Measurements from ENCODE around the gene SEMA5A. TPM values are rescaled to one million over a fixed set of nuclear protein-coding genes. Genes with fewer than 3 reads are reported as not detected.

SEMA5A gene
- total RNA-seq, 1 experiment from 2014 or later: 34.3 TPM

DNA sequence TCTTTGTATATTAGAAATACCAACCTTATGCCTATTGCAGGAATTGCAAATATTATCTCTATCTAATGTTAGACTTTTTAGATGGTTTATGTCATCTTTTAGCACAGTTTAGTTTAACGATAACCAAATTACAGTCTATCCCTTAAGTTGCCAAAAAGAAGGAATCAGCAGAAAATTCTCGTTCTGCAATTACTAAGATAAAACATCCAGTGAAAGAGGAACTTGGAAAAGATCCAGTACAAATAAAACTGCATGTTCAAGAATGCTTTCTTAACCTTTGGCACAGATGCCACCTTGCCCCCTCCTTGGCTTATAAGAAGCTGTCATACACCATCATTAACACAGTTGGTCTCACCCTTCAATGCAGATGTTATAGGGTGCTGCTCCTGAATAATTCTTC, 124.0 kb downstream of the SEMA5A start:
- Mint-ChIP-seq H3K4me1 (ENCODE audit: low read depth, unreplicated experiment) (no peaks in the 10 kb centered on the region), H3K27ac (ENCODE audit: unreplicated experiment) (no peak overlapping the region), H3K4me3 (ENCODE audit: unreplicated experiment) (no peak overlapping the region), H3K36me3 (ENCODE audit: insufficient read depth, unreplicated experiment) (peaks cover 6% of the 10 kb centered on the region), H3K9me3 (ENCODE audit: unreplicated experiment) (peaks cover 10% of the 10 kb centered on the region), H3K27me3 (ENCODE audit: insufficient read depth, unreplicated experiment) (no peaks in the 10 kb centered on the region)
- Histone ChIP-seq H3K27me3 (replicated peaks; ENCODE audit: control insufficient read depth, insufficient read depth, low read length) (no peaks in the 10 kb centered on the region), H3K36me3 (ENCODE audit: control insufficient read depth, insufficient read depth, low read length) (no peaks in the 10 kb centered on the region), H3K4me3 (ENCODE audit: low read depth, low read length) (no peak overlapping the region), H3K4me1 (no peaks in the 10 kb centered on the region), H3K9me3 (no peaks in the 10 kb centered on the region)
- intact Hi-C loops (cut with micrococcal nuclease; ENCODE audit: unreplicated experiment): no loop called here
- TF ChIP-seq, protein P1, sequence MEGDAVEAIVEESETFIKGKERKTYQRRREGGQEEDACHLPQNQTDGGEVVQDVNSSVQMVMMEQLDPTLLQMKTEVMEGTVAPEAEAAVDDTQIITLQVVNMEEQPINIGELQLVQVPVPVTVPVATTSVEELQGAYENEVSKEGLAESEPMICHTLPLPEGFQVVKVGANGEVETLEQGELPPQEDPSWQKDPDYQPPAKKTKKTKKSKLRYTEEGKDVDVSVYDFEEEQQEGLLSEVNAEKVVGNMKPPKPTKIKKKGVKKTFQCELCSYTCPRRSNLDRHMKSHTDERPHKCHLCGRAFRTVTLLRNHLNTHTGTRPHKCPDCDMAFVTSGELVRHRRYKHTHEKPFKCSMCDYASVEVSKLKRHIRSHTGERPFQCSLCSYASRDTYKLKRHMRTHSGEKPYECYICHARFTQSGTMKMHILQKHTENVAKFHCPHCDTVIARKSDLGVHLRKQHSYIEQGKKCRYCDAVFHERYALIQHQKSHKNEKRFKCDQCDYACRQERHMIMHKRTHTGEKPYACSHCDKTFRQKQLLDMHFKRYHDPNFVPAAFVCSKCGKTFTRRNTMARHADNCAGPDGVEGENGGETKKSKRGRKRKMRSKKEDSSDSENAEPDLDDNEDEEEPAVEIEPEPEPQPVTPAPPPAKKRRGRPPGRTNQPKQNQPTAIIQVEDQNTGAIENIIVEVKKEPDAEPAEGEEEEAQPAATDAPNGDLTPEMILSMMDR (IDR thresholded peaks at IDR 0.05; ENCODE audit: insufficient read depth in 1 of 2, low read depth in 1 of 2, low read length in 1 of 2, severe bottlenecking in 1 of 2, unreplicated experiment in 1 of 2): no peak
- DNase-seq: no peak
- POLR2A ChIA-PET: no interaction called here
- no TSS peak for BruUV-seq (replicated peaks)
- CTCF ChIA-PET: no interaction called here

DNA sequence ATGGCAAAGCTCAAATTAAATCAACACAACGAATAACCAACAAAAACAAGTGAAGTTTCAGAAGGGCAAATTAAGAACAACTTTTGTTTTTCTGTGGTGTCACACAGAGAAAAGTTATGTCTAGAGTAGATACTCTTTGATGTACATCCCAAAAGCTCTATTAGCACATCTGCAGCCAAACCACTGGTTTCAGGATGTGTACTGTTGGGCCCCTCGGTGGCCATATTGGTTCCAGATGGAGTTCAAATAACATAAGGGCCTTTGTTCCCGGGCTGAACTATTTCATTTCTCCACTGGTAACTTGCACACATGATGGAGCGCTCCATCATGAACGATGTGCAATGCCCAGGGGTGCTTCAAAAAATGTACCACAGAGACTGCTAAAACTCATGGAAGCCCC, 126.1 kb downstream of the SEMA5A start:
- intact Hi-C loops (cut with micrococcal nuclease; ENCODE audit: unreplicated experiment): no loop called here
- Mint-ChIP-seq H3K27ac (ENCODE audit: unreplicated experiment) (no peak overlapping the region), H3K4me1 (ENCODE audit: low read depth, unreplicated experiment) (no peaks in the 10 kb centered on the region), H3K9me3 (ENCODE audit: unreplicated experiment) (peaks cover 10% of the 10 kb centered on the region), H3K4me3 (ENCODE audit: unreplicated experiment) (no peak overlapping the region), H3K27me3 (ENCODE audit: insufficient read depth, unreplicated experiment) (no peaks in the 10 kb centered on the region), H3K36me3 (ENCODE audit: insufficient read depth, unreplicated experiment) (peaks cover 6% of the 10 kb centered on the region)
- no peak for DNase-seq
- no peaks in the 10 kb centered on the region for H3K27me3 ChIP-seq (replicated peaks; ENCODE audit: control insufficient read depth, insufficient read depth, low read length)
- ChIA-PET CTCF (no interaction called here), POLR2A (no interaction called here)
- H3K4me3 ChIP-seq (ENCODE audit: low read depth, low read length): no peak overlapping the region
- H3K9me3 ChIP-seq: no peaks in the 10 kb centered on the region
- no peaks in the 10 kb centered on the region for H3K36me3 ChIP-seq (ENCODE audit: control insufficient read depth, insufficient read depth, low read length)
- TF ChIP-seq, protein P1 (IDR thresholded peaks at IDR 0.05; ENCODE audit: insufficient read depth in 1 of 2, low read depth in 1 of 2, low read length in 1 of 2, severe bottlenecking in 1 of 2, unreplicated experiment in 1 of 2): no peak
- no TSS peak for BruUV-seq (replicated peaks)
- H3K4me1 ChIP-seq: no peaks in the 10 kb centered on the region

- TF ChIP-seq, protein P1 (IDR thresholded peaks at IDR 0.05; ENCODE audit: insufficient read depth in 1 of 2, low read depth in 1 of 2, low read length in 1 of 2, severe bottlenecking in 1 of 2, unreplicated experiment in 1 of 2): no peak
- Mint-ChIP-seq H3K27ac (ENCODE audit: unreplicated experiment) (no peak overlapping the region), H3K9me3 (ENCODE audit: unreplicated experiment) (peaks cover 10% of the 10 kb centered on the region), H3K36me3 (ENCODE audit: insufficient read depth, unreplicated experiment) (peaks cover 6% of the 10 kb centered on the region), H3K4me1 (ENCODE audit: low read depth, unreplicated experiment) (peaks cover 2% of the 10 kb centered on the region), H3K27me3 (ENCODE audit: insufficient read depth, unreplicated experiment) (no peaks in the 10 kb centered on the region), H3K4me3 (ENCODE audit: unreplicated experiment) (no peak overlapping the region)
- Histone ChIP-seq H3K4me3 (ENCODE audit: low read depth, low read length) (no peak overlapping the region), H3K27me3 (replicated peaks; ENCODE audit: control insufficient read depth, insufficient read depth, low read length) (no peaks in the 10 kb centered on the region), H3K36me3 (ENCODE audit: control insufficient read depth, insufficient read depth, low read length) (no peaks in the 10 kb centered on the region), H3K9me3 (no peaks in the 10 kb centered on the region), H3K4me1 (no peaks in the 10 kb centered on the region)
- no TSS peak for BruUV-seq (replicated peaks)
- ChIA-PET CTCF (no interaction called here), POLR2A (no interaction called here)
- DNase-seq: no peak
- intact Hi-C loops (cut with micrococcal nuclease; ENCODE audit: unreplicated experiment): no loop called here
These were observed 130.3 kb downstream of the SEMA5A start for GRCh38 chr5:9415566-9415965.
